ENCODE measurements around the gene POU3F2.
A peak's percentile ranks its signal among the peaks of the same experiment; 100 is the strongest.

Gene POU3F2

DNA sequence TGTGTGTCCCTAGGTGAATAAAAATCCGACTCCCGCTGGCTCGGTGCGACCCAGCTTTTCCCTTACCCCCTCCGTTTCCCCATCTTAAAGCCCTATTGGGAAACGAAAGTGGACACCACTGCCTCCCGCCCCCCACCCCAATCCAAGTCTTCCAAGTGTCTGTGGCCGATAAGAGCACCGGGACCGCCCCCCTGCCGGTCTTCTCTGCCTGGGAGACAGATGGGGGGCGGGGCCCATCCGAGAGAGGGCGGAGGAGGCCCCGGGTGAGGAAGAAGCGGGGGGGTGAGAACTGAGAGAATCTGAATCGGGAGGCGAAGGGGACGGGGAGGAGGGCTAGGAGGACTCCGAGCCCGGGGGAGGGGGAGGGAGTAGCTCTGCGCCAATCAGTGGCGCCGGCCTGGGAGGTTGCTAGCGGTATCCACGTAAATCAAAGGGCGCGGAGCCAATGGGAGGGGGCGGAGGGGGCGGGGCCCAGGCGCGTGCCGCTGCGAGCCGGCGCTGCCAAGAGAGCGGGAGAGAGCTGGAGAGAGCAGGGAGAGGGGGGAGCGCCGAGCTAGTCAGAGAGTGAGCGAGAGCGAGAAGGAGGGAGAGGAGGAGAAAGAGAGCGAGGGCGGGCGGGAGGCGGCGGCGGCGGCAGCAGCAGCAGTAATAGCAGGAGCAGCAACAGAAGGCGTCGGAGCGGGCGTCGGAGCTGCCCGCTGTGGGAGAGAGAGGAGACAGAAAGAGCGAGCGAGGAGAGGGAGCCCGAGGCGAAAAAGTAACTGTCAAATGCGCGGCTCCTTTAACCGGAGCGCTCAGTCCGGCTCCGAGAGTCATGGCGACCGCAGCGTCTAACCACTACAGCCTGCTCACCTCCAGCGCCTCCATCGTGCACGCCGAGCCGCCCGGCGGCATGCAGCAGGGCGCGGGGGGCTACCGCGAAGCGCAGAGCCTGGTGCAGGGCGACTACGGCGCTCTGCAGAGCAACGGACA lies at the start of gene POU3F2:
TSS of gene POU3F2 (plus strand) at position 515 of the 972 bp plus-strand sequence. CDS start at position 815, 300 bp downstream.
- DNase-seq: peak; percentile 96

DNA sequence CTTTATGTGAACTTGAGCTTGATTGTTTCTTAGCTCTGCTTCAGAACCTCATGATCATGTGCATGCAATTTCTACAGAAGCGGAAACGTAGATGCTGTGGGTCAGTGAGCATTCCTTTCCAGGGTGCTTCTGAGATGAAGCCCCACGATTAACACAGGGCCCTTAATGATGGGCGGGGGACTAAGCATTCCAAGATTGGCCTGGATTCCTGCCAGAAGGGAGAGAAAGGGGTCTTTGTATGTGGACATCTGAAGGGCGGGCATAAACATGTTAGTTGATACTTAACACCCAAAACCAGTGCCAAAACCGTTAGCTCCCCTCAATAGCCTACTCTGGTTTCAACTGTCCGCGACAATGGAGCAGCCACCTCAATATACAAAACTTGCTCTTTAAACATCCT lies 46.9 kb upstream of the POU3F2 start:
- no peak for DNase-seq

DNA sequence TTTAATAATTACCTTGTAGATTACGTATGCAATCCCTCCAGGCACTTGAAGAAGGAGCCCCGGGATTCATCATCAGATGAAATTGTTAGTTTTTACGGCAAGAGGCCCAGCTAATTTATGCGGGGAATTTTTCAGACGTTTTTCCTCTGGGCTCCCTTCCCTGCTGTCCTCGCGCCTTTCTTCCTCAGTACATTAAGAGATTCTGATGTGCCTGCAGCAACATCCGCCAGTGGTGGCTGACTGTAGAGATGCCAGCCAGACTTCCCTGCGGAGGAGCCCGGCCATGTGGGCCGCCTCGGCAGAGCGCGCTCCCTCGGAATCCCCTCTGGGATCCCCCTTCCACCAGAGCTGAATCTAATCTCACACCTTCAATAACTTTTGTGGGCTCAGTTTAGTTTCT lies 46.4 kb upstream of the POU3F2 start:
- DNase-seq: no peak

DNA sequence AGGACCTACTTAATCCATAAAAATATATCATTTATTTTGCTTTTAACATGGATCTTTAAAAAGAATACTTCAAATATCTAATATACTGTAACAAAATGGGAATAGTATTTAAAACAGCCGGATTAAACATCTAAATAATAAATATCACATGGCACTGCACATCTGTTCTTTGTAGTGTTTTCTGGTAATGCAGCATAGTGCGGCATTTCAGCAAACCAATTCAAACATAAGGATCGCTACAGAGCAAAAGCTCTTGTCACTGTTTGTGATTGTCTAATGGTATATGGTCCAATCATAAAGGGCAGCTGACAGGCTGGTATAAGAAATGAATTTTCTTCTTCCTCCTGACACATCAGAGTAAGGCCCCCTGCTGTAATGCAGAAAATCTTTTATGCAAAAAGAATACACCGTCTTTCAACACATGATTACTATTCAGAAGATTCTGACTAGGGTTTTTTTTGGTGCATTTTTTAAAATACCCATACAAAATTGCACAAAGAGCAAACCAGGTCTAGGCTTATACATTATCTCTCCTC lies 40.0 kb upstream of the POU3F2 start:
- no peak for DNase-seq

DNA sequence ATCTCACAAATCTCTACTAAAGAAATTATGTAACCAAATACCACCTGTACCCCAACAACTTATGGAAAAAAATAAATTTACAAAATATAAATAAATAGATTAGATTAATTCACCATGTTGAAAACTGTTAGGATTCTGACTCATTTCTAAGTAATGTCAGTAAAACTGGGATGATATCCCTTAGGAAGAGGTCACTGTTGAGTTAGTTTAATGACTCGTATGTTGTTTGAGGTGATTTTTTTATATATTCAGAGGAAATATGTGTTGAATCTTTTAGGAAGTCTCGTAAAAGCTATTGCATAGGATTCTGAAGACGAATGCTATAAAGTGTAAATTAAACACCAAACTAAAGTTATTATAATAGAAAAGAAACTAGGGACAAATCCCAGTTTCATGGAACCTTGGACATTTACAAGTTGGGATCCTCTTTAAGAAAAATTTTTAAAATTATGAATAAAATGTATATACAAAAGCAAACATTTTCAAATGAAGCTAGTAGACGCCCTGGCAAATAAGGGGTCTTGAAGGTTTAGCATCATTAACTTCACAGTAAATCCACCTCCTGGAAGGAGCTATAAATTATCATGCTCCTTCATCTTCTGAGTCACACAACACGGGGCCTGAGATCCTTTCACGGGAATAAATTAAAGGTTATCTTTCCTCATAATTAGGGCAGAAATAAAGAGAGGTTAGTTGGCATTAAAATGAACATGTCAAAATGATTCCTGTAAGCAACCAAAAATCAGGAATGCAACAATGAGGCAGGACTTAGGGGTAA lies 37.0 kb upstream of the POU3F2 start:
- no peak for DNase-seq

DNA sequence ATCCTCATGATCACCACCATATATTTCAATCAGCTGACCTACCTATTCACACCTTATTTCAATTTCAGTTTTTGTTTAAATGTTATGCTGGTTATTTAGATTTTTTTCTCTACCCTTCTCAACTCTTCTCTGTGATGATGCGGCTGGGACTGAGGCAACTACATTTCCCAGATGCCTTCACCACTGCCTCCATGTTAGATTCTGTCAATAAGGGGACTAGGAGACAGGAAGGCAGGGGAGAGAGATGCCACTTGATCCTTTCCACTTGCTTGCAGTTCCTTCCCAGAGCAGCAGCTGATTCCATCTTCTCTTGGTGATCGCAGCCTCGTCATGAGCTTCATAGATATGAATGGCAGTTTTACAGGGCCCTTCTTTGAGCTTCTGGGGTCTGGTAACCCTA lies 33.5 kb upstream of the POU3F2 start:
- no peak for DNase-seq

DNA sequence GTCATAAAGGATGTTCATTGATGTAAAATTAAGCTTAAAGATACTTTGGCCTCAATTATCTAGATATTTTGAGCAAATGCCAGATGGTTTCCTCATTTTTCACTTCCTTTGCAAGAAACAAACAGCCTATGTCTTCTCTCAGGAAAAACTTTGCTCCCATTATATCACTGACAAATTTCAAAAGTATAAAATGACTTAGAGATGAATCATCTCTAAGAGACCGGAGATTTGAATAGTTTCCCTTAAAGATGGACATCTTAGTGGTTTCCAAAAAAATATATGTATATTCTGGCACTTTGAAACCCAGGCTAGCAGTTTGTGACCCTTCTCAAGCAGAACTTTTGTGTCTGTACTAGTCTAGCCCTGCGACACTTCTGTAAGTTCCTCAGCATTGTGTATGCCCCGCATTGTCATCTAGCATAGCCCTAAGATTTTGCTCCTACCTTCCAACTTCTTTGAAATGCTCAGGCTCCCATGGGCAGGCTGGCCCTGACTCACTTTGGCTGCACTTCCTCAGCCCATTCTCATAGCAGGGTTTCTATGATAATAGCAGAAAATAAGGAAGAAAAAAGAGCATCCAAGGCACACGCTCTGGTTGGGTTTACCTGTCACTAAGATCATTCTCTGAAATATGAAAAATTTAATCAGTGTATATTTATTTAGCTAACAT lies 25.7 kb upstream of the POU3F2 start:
- no peak for DNase-seq

DNA sequence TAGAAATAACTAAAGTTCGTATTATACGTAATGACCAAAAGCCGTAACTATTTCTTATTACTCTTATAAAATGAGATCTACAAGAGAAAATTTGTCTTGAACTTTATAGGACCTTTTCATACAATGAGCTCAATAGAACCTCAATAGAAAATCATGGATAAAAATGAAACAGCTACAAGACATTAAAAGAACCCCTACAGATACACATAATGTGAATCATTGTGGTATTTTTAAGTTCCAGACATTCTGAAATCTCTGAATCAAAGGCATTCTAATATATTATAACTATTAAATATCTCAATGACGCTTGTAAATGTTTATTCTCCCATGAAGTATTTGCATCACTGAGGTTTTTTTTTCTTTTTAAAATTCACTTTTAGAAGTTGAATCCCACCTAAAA lies 22.2 kb upstream of the POU3F2 start:
- no peak for DNase-seq

DNA sequence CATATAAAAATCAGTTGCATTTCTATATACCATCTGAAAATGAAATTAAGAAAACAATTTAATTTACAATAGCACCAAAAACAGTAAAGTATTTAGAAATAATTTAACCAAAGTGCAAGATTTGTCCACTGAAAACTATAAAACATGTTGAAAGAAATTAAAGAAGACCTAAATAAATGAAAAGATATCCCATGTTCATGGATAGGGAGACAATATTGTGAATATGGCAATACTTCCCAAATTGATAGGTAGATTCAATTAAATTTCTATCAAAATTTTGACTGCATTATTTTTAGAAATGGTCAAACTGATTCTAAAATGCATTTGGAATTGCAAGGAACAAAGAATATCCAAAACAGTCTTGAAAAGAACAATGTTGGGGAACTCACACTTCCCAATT lies 17.6 kb upstream of the POU3F2 start:
- DNase-seq: no peak

DNA sequence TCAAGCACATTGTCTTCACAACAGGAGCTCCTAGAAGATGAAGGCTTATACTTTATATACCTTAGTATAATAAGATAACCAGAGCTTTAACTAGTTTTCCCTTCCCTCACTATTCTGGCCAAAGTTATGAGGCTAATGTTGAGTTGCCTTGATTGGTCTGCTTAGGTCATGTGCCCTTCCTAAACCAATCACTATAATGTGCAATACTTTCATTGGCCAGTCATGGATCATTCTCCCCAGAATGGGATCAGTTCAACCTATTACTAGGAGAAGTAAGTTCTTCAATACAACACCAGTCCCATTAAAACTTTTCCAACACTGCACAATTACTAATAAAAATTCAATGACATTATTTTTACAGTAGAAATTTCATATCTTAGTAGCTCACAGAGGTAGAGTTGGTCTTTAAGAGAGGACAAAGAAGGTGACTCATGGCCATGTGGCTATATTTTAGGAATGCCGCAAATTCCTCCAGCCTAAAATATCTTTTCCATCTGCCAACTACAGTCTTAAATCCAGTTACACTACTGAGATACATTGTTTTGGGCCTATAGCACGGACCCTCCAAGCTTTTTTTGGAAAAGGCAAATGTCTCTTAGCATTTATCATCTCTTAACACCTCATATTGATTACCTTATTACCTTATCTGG lies 12.5 kb upstream of the POU3F2 start:
- DNase-seq: no peak

DNA sequence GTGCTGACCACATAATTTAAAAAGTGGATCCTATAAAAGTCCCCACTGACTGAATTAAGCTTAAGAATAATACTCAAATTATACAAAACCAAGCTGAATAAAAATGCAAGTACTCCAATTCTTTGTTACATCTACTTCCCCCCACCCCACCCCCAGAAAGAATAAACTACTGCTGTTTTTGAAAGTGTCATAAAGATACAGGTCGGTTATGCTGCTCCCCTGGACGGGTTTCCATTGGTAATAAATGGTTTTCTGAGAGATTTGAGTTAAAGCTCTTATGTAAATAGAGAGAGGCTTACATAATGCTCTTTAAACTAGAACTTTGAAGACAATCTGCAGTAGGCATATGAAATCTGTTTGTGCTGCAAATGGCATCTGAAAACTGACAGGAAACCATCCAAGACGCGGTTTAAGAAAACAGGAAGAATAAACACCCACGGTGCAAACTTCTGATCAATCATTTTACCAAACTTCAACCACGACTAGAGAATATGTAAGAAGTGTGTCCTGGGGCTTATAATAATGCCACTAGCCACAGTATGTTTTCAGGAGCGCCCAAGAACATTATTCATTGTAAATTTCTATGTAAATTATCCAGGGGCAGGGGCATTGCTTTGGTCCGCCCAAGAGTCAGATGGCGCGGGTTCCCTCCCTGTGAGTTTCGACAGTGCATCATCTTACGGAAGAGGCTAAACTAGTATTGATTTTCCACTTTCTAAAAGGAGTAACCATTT lies 10.8 kb upstream of the POU3F2 start:
- no peak for DNase-seq

DNA sequence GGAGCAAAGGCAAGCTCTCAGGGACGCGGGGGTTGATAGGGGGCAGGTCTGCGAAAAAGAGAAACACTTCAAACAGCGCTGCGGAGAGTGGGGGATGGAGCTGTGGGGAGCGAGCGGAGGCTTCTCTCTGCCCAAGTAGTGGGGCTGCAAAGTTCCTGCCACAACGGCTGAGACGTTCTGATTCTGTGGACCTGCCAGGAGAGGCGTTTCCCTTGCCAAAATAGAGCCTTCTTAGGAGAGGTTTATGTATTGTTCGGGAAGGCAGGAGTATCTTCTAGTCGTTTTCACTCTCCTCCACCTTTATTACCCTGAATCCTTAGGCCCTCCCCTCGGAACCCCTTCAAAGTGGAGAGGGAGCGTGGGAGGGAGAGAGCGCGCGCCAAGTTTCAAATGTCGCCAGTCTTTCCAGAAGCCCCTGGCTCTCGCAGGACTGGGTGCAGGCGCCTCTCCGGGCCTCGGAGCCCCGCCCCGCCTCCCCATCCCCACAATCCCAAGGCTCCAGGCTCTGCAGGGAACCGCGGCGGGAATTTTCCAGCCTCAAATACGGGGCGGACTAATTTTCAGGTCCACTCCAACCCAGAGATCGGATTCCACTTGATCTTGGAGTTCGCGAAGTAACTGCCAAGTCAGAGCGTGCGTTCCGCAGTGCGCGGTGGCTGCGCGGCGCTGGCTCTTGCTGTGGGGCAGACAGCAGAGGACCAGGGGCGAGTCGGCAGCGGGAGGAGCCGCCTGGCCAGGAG lies 10.0 kb upstream of the POU3F2 start:
- DNase-seq: peak; percentile 11

DNA sequence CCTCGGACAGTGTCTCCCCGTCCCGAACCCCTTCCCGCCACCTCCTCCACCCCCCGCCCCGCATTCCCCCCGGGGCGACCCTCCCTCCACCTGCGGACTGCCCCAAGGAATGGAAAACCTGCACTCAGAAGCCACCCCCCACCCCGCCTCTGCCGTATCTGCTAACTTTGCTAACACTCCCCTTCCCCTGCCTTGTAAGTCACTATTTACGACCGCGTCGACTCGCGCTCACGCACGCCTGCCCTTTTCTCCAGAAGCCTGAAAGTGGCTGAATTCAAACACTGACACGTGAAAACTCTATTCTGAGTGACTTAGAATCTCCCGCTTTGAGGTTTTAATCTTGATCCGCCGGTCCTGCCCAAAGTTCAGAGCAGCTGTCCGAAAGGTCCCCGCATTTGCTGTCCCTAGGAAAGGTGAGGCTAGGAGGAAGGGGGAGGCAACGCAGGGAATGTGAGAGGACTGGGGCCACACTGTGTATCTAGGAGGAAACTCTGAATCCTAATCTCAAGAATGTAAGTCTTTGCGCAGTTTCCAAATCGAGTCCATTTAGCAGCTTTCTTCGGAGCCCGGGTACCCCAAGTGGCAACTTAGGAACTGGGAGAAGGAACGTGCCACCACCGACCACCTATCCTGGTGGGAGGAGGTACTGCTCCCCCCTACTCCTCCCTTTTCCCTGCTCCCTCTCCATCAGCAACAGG lies 9.3 kb upstream of the POU3F2 start:
- no peak for DNase-seq

DNA sequence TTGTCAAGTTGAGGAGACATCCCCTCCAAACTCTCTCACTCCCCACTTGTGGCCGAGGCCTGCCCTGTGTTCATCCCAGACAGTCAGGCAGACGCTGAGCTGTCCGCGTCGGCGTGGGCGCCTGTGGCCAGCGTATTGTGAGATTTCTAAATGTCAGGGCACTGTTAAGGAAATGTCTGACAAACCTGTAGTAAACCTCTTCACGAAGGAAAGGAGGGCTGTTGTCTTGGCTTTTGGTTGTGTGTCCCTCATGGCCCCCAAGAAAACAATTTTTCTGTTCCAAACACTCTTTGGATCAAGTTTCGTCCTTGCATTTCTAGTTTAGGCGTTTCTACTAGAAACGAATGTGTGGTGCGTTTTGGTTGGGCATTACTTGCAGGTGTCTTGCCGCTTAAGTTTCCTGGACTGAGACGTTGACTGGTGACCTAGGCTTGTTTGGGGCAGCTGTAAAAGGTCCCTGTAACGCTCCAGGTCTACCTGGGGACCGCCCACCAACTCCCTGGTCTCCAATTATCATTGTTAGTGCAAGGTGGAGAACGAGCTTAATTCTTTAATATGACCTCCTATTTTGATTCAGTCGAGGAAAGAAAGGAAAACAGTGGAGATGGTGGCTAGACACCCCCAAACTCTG lies 8.7 kb upstream of the POU3F2 start:
- DNase-seq: no peak

DNA sequence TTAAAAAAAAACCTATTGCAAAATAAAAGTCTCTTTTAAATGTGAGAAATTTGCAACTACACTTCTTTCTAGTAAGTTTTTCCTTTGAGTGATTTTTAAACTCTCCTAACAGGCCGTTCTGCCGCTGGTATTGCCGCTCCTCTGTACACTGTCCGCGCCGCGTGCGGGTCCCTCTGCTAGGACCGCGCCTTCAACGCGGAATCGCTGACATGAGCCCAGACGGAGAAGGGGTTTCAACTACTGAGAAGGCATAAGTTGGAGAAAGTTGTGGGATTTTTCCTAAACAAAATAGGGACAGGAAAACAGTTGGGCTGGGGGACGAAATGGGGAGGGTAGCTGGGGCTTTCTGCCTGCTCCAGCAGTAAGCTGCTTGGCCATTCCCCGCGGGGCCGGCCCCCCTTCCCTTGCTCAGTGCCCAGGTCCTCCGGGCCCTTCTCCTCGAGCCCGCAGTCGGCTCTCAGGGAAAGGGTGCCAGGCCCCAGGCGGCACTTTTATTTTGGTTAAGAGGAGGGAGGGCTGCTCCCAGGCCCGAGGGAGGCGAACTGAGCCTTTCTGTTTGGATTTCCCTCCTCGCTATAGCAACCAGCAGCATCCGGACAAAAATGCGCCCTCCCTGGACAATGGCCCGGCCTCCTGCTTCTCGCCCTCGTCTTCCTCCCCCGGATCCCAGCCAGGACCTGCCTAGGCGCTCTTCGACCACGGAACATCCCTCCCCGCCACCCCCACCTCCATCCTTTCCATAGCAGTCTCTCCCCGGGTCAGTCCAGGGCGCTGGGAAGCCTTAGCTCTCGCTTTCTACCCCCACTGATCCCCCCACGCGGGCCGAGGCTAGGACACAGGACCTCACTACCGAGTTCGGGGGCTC lies 6.8 kb upstream of the POU3F2 start:
- DNase-seq: no peak

DNA sequence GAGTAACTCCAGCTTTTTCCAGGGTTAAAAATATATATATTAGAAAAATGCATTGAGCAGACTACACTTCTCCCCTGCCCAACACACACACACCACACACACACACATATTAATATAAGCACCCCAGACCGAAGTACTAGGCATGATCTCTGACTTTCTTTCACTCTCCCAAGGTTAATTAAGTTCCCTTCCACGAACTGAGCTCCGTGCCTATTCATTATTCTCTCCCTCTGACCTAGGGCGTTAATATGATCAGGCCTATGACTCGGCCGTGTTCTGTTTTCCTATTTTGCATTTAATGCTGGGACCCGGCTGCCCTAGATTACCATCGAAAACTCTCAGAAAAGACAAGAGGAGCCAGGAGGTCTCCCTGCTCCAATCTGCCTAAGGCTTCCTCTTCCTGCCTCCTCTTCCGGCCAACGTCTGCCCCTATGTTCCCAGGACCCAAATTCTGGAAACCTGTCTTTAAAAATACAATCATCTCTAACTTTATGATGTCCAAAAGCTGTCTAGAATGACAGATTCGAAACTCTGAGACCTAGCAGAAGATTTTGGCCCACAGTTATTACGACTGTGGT lies 6.1 kb upstream of the POU3F2 start:
- peak; percentile 74 for DNase-seq

DNA sequence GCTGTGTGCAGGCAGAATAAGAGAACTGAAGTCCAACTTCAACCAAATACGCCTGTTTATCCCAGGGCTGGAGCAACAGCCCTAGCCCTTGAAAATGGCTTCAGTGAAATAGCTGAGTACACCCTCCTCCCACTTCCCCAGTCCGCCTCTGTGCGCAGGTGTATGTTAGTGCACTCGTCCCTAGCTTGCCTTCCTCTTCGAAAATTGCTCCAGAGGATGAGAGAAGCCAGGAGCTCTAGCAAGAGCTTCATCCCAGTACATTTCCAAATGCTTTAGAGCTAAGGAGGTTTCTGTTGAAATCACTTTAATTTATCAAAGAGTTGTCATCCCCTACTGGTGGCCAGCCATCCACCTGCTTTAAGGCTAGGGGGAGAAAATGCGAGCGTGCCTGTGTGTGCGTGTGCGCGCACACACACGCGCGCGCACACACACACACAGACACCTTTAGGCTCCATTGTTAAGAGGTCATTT lies 5.4 kb upstream of the POU3F2 start:
- peak; percentile 85 for DNase-seq

DNA sequence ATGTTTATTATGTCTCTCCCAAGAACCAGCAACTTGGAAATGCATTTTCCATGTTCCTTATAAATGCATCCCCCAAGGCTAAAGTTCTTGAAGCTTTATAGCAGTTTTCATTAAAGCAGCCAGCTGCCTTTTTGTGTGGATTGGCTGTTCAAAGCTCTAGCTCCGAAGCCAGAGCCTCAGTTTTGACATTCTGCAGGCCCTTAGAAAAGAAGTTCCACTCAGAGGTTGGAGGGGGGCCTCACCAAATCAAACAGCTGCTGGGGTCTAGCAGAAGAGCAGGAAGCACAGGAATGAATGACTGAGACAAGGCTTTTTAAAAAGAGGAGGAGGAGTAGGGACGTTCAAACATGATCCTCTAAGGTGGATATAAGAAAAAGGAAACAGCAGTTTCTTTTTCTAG lies 4.2 kb upstream of the POU3F2 start:
- DNase-seq: no peak

All from NCI-H526 treated with DMSO at 0.1 percent for 48 hours (cell line).